HepG2 (cell line): ENCODE data around the gene FYTTD1. TPM values are rescaled to one million over a fixed set of nuclear protein-coding genes. Genes with fewer than 3 reads are reported as not detected.

Source experiments
- CBX2 ChIP-seq, 2 experiments: fragments of 200-600 bp in 1 of 2; sonication (generic); formaldehyde crosslinking in 1 of 2; IDR thresholded peaks; 2 replicates each; pipeline versions ENCODE4 v1.7.0 to v1.8.1; 2018 to 2022; ENCODE audit warnings: low read depth in 2 of 2, low read length in 1 of 2, mild to moderate bottlenecking in 1 of 2, missing genetic modification reagents in 1 of 2
- CREB1 ChIP-seq, 2 experiments: fragments of 450-650 bp in 1 of 2; IDR thresholded peaks; 2 replicates each; pipeline ENCODE4 v1.6.1; 2016 to 2017; ENCODE audit warnings: control low read depth in 1 of 2, mild to moderate bottlenecking in 1 of 2, missing compliant biosample characterization in 1 of 2, missing genetic modification characterization in 1 of 2
- FOSL1 ChIP-seq: sonication (generic); formaldehyde crosslinking; IDR thresholded peaks from 2 replicates; pipeline ENCODE4 v1.9.0; 2021; ENCODE audit warnings: missing genetic modification reagents, borderline replicate concordance
- GATAD1 ChIP-seq: IDR thresholded peaks from 2 replicates; pipeline ENCODE4 v1.6.1; 2016; ENCODE audit warnings: missing genetic modification reagents, missing compliant biosample characterization
- GPBP1L1 ChIP-seq: sonication (generic); formaldehyde crosslinking; IDR thresholded peaks from 2 replicates; pipeline ENCODE4 v1.5.0; 2020; ENCODE audit warnings: mild to moderate bottlenecking, missing genetic modification reagents
- HNF4A ChIP-seq: sonication (generic); formaldehyde crosslinking; IDR thresholded peaks from 2 replicates; pipeline ENCODE4 v1.4.0; 2020; ENCODE audit warnings: missing genetic modification reagents
- HNRNPH1 ChIP-seq: fragments of 200-400 bp; formaldehyde crosslinking; optimal IDR thresholded peaks from 2 replicates; pipeline ENCODE3; 2017; ENCODE audit warnings: mild to moderate bottlenecking, low read depth, low read length
- LCORL ChIP-seq, 2 experiments: fragments of 450-650 bp in 1 of 2; sonication (generic) in 1 of 2; formaldehyde crosslinking in 1 of 2; IDR thresholded peaks; 2 replicates each; pipeline versions ENCODE4 v1.5.0 to v1.6.1; 2017 to 2020; ENCODE audit warnings: antibody characterized with exemption in 1 of 2, missing genetic modification reagents in 1 of 2
- MTA1 ChIP-seq: sonication (generic); formaldehyde crosslinking; IDR thresholded peaks from 2 replicates; pipeline ENCODE4 v1.4.0; 2020; ENCODE audit warnings: missing genetic modification reagents, mild to moderate bottlenecking, borderline replicate concordance
- NCOA2 ChIP-seq: sonication (generic); formaldehyde crosslinking; IDR thresholded peaks from 2 replicates; pipeline ENCODE4 v1.8.0; 2022; ENCODE audit warnings: inconsistent platforms
- PTBP1 ChIP-seq: fragments of 200-400 bp; formaldehyde crosslinking; IDR thresholded peaks from 2 replicates; pipeline ENCODE4 v1.6.1; 2018; ENCODE audit warnings: low read length, low read depth; ENCODE audit not compliant: poor library complexity, severe bottlenecking
- RFXANK ChIP-seq: IDR thresholded peaks from 2 replicates; pipeline ENCODE4 v1.6.1; 2016
- SIN3A ChIP-seq: IDR thresholded peaks from 2 replicates; pipeline ENCODE4 v1.6.1; 2011; ENCODE audit warnings: low read depth, mild to moderate bottlenecking, control low read depth, low read length, borderline replicate concordance
- TAF15 ChIP-seq: fragments of 200-400 bp; formaldehyde crosslinking; IDR thresholded peaks from one replicate; pipeline ENCODE4 v1.6.1; 2018; ENCODE audit warnings: mild to moderate bottlenecking, low read depth, low read length; ENCODE audit not compliant: poor library complexity, severe bottlenecking
- TCF7 ChIP-seq: sonication (generic); IDR thresholded peaks from 2 replicates; pipeline ENCODE4 v1.6.1; 2016; ENCODE audit warnings: antibody characterized with exemption, low read depth
- ZBTB26 ChIP-seq: IDR thresholded peaks from 2 replicates; pipeline ENCODE4 v1.6.1; 2016; ENCODE audit warnings: missing compliant biosample characterization, missing genetic modification reagents, borderline replicate concordance
- ZNF20 ChIP-seq: sonication (generic); formaldehyde crosslinking; IDR thresholded peaks from 2 replicates; pipeline ENCODE4 v1.4.0; 2020; ENCODE audit warnings: mild to moderate bottlenecking, moderate library complexity, missing genetic modification reagents
- ZNF225 ChIP-seq: sonication (generic); formaldehyde crosslinking; IDR thresholded peaks from 2 replicates; pipeline ENCODE4 v1.4.0; 2020; ENCODE audit warnings: mild to moderate bottlenecking, missing genetic modification reagents
- ZNF329 ChIP-seq: sonication (generic); formaldehyde crosslinking; IDR thresholded peaks from 2 replicates; pipeline ENCODE4 v1.9.0; 2021; ENCODE audit warnings: low read depth, mild to moderate bottlenecking, missing genetic modification reagents
- ZNF430 ChIP-seq: sonication (generic); formaldehyde crosslinking; IDR thresholded peaks from 2 replicates; pipeline ENCODE4 v1.9.0; 2021; ENCODE audit warnings: mild to moderate bottlenecking, missing genetic modification reagents
- ZNF546 ChIP-seq: sonication (generic); formaldehyde crosslinking; conservative IDR thresholded peaks from 2 replicates; pipeline ENCODE4 v1.8.1; 2023; ENCODE audit warnings: mild to moderate bottlenecking, missing genetic modification reagents
- ZNF547 ChIP-seq: sonication (generic); formaldehyde crosslinking; IDR thresholded peaks from 2 replicates; pipeline ENCODE4 v1.5.1; 2020; ENCODE audit warnings: mild to moderate bottlenecking, missing genetic modification reagents
- ZNF550 ChIP-seq: sonication (generic); formaldehyde crosslinking; IDR thresholded peaks from 2 replicates; pipeline ENCODE4 v1.4.0; 2020; ENCODE audit warnings: mild to moderate bottlenecking, missing genetic modification reagents, borderline replicate concordance
- ZNF563 ChIP-seq: sonication (generic); formaldehyde crosslinking; IDR thresholded peaks from 2 replicates; pipeline ENCODE4 v1.8.0; 2022; ENCODE audit warnings: mild to moderate bottlenecking, moderate library complexity, missing genetic modification reagents
- ZNF75D ChIP-seq: sonication (generic); formaldehyde crosslinking; IDR thresholded peaks from 2 replicates; pipeline ENCODE4 v1.8.1; 2023; ENCODE audit warnings: missing genetic modification reagents, mild to moderate bottlenecking, borderline replicate concordance
- ZNF772 ChIP-seq: sonication (generic); formaldehyde crosslinking; IDR thresholded peaks from 2 replicates; pipeline ENCODE4 v1.5.0; 2020; ENCODE audit warnings: mild to moderate bottlenecking, missing genetic modification reagents
- ZNF775 ChIP-seq: sonication (generic); formaldehyde crosslinking; IDR thresholded peaks from 2 replicates; pipeline ENCODE4 v1.4.0; 2020; ENCODE audit warnings: missing genetic modification reagents, mild to moderate bottlenecking, moderate library complexity, borderline replicate concordance
- ZNF879 ChIP-seq: sonication (generic); formaldehyde crosslinking; IDR thresholded peaks from 2 replicates; pipeline ENCODE4 v1.8.1; 2023; ENCODE audit warnings: missing genetic modification reagents
- polyA plus RNA-seq, 8 experiments: library from polyadenylated mRNA; depleted of rRNA in 3 of 8; stranded (reverse) in 7 of 8; unstranded in 1 of 8; fragments of >200 nt; fragmentation: Illumina TruSeq in 4 of 8; extraction: Trizol in 4 of 8; gene quantifications; 2 replicates each; pipeline versions ENCODE4 v1.2.1 to v1.2.3, GENCODE V29; 2011 to 2016; ENCODE audit warnings: low read depth in 4 of 8, missing spikeins in 1 of 8, mixed read lengths in 1 of 8; ENCODE audit not compliant: insufficient read depth in 1 of 8
- total RNA-seq, 5 experiments: library from RNA; depleted of rRNA; stranded (reverse); fragments of >200 nt; fragmentation: Illumina TruSeq; extraction: Trizol; gene quantifications; 2 replicates each; pipeline ENCODE4 v1.2.3, GENCODE V29; 2016; ENCODE audit warnings: low read depth in 1 of 5

Gene FYTTD1
- total and polyA plus RNA-seq, 2 of the 13 experiments (the other 11 are each of a cell fraction or from before 2014, with no cell fraction given): 6.5 to 28.8 TPM

DNA sequence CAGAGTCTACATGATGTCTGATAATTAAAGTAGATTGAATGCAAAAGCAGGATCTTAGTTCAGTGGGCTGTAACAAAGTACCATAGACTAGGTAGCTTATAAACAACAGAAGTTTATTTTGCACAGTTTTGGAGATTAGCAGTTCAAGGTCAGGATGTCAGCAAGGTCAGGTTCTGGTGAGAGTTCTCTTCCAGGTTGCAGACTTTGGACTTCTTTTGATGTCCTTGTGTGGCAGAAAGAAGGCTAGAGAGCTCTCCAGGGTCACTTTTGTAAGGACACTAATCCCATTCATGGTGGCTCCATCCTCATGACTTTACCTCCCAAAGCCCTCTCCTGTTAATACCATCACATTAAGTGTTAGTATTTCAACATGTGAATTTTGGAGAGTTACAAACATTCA, 12.1 kb downstream of the FYTTD1 start (continued):
- TF ChIP-seq SIN3A: no peak
- no peak for TF ChIP-seq ZNF430 (CRISPR knock-in tag)
- no peak for TF ChIP-seq GPBP1L1
- TF ChIP-seq NCOA2 (CRISPR knock-in tag): no peak
- no peak for TF ChIP-seq ZNF20 (CRISPR knock-in tag)
- no peak for TF ChIP-seq RFXANK (CRISPR knock-in tag)
- no peak for TF ChIP-seq ZNF879 (CRISPR knock-in tag)
- TF ChIP-seq CREB1 (IDR thresholded peaks at IDR 0.05): no peak
- TF ChIP-seq CREB1 (CRISPR knock-in tag; IDR thresholded peaks at IDR 0.05): no peak
- no peak for TF ChIP-seq ZNF563 (CRISPR knock-in tag)
- TF ChIP-seq ZNF75D (CRISPR knock-in tag): no peak
- TF ChIP-seq ZNF547: no peak
- TF ChIP-seq TAF15: no peak
- no peak for TF ChIP-seq HNRNPH1
- no peak for TF ChIP-seq MTA1 (CRISPR knock-in tag)
- TF ChIP-seq ZNF772: no peak
- TF ChIP-seq FOSL1 (CRISPR knock-in tag): no peak
- TF ChIP-seq ZNF775 (CRISPR knock-in tag): no peak
- TF ChIP-seq TCF7: no peak; the same call in 1 of the 2 replicates
- TF ChIP-seq LCORL (IDR thresholded peaks at IDR 0.05): no peak
- TF ChIP-seq LCORL (CRISPR knock-in tag; IDR thresholded peaks at IDR 0.05): no peak
- no peak for TF ChIP-seq CBX2 (IDR thresholded peaks at IDR 0.05; ENCODE audit: low read depth, low read length)
- TF ChIP-seq CBX2 (CRISPR knock-in tag; IDR thresholded peaks at IDR 0.05; ENCODE audit: low read depth): no peak
- no peak for TF ChIP-seq GATAD1
- no peak for TF ChIP-seq ZNF550 (CRISPR knock-in tag)
- TF ChIP-seq ZNF225 (CRISPR knock-in tag): no peak
- TF ChIP-seq PTBP1: no peak
- no peak for TF ChIP-seq ZNF329 (CRISPR knock-in tag)
- TF ChIP-seq ZNF546: no peak
- TF ChIP-seq HNF4A: peak; percentile 79
- TF ChIP-seq ZBTB26 (CRISPR knock-in tag): no peak
